Activated gamma-delta T cell treated with Interleukin-2 at 50 U/mL for 16 hours (primary cell): ENCODE measurements around the gene IGFN1.

Experiments
- DNase-seq: peaks from one replicate; pipeline ENCODE4 v3.0.0-alpha.2; 2020

The IGFN1 gene

GRCh38 chr1:201268604-201269151, 78.1 kb downstream of the IGFN1 start:
- no peak for DNase-seq

DNA sequence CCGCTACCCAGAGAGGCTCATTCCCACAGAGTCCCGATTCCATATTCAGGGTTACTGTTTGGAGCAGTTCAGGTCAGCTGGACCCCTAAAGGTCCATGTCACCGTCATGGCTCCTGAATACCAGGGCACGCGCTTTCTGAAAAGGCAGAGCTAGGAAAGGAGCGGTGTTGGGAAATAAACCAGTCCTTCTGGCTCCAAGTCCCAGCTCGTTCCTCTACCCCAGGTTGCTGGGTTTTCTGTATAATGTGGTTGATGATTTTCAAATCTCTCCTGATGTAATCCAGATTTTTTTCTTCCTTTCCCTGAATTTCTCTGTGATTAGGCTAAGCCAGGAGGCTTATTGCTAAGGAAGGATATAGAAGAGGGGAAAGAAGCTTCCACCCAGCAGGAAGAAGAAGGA, 78.7 kb downstream of the IGFN1 start:
- no peak for DNase-seq

- DNase-seq, result no peak
Measured at GRCh38 chr1:201269900-201270410, 79.3 kb downstream of the IGFN1 start.

DNA sequence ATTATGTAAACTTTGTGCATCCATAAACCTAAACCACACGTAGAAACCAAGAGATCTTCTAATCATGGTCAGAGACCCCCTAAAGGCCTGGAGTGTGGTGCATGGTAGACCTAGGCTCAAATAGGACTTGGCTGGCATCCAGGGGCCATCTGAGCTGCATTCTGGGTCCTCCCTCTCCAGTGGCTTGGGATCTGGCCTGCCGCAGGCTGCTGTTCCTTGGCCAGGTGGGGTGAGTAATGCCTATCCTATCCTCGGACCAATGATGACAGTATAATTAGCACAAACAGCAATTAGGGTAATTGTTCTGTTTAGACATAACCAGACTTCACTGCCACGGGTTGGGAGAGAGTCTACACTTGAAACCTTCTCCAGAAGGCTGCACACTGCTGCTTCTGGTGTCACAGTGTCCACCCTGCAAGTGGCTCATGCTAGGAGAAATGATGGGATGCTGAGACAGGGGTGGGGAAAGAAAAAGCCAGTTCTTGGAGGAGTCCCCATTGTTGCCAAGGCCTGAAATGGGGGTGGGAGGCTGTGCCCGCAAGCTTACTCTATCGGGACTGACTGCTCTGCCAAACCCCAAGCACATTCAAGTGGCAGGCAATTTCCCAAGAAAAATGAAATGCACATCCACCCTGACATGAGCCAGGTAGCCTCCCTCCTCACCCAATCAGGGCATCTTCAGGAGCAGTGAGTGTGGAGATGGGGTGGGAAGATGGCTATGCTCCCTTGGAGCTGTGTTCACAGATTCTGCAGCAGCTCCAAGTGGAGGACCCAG, 80.2 kb downstream of the IGFN1 start:
- DNase-seq, result no peak

DNA sequence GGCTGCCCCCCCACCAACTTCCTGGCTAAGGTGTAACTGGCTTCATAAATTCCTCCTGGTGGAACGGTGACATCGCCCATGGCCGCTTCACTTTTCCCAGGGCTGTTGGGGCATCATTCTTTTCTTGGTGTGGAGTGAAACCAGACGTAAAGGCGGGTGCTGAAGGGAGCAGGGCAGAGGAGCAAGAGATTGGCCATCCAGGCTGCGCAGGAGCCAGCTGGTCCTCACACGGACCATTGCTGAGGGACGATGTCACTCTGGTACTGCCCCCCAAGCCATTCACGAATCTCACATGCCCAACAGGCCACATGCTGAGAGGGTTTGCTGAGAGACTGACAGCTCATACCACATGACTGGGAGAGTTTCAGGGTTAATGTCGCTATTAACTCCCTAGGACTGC, 82.2 kb downstream of the IGFN1 start:
- no peak for DNase-seq

DNA sequence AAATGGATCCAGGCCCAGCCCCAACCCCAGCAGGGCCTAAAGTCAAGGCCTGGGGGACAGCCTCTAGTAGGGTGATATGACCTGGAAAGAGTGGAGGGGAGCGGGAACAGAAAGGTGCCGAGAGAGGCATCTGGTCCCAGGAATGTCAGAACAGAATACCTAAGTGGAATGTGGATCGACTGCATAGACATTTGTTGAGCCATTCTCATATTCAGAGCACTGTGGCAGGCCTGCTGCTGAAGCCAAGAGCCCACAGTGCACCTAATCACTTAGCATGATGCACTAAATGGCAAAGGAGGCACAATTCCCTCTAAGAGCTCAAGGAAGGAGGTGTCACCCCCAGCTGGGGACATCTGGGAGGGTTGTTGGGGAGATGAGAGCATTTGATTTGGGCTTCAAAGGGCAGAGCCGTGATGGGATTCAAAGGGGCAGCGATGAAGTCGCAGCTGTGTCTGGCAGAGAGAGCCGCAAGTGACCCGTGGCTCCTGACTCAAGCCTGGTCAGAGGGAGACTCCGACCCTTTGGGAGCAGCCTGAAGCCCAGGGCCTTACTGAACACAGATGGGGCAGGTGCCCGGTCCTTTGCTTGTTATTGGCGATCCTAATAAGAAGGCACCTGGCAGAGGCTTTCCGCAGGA, 84.1 kb downstream of the IGFN1 start:
- DNase-seq, result no peak

DNA sequence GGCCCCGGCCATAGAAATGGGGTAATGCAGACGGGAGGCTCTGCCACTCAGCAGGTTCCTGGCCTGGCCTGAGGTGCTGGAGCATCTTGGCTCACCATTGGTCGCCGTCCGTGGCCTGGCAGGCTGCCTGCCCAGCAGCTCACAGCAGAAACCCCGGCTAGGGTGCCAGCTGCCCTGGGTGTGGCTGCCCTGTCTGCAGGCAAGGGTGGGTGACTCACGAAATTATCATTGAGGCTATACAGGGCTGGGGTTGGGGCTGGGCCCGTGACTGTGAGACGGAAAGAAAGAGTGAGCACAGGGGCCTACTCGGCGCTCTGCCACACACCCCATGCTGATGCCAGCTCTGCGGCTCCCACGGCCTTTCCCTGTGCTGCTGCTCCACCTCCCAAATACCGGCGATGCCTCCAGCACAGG, 84.6 kb downstream of the IGFN1 start:
- DNase-seq, result no peak

GRCh38 chr1:201276891-201277290, 86.3 kb downstream of the IGFN1 start:
- no peak for DNase-seq

- DNase-seq, result no peak
Measured at GRCh38 chr1:201277441-201277840, 86.8 kb downstream of the IGFN1 start.
